GM12878 (cell line): Measurements from ENCODE around the gene CD151.

Source experiments
- CEBPB ChIP-seq, 2 experiments: fragments of 150-350 bp in 1 of 2; IDR thresholded peaks; 2 replicates each; pipeline ENCODE4 v1.6.1; 2012 to 2014; ENCODE audit warnings: low read depth in 2 of 2, low read length in 2 of 2, borderline replicate concordance in 1 of 2, inconsistent platforms in 1 of 2
- POLR2AphosphoS5 ChIP-seq: IDR thresholded peaks from 2 replicates; pipeline ENCODE4 v1.6.1; 2011; ENCODE audit warnings: mild to moderate bottlenecking, low read length, inconsistent platforms
- TF ChIP-seq, protein P1 (sequence below): fragments of 450-650 bp; IDR thresholded peaks from 2 replicates; pipeline ENCODE4 v1.6.1; 2018; ENCODE audit warnings: mild to moderate bottlenecking, low read depth, moderate library complexity; ENCODE audit not compliant: partially characterized antibody
- TF ChIP-seq, protein P2 (sequence below): IDR thresholded peaks from 2 replicates; pipeline ENCODE4 v1.6.1; 2011; ENCODE audit warnings: low read depth, mild to moderate bottlenecking, low read length, moderate library complexity, borderline replicate concordance; ENCODE audit errors: extremely low read depth

DNA sequence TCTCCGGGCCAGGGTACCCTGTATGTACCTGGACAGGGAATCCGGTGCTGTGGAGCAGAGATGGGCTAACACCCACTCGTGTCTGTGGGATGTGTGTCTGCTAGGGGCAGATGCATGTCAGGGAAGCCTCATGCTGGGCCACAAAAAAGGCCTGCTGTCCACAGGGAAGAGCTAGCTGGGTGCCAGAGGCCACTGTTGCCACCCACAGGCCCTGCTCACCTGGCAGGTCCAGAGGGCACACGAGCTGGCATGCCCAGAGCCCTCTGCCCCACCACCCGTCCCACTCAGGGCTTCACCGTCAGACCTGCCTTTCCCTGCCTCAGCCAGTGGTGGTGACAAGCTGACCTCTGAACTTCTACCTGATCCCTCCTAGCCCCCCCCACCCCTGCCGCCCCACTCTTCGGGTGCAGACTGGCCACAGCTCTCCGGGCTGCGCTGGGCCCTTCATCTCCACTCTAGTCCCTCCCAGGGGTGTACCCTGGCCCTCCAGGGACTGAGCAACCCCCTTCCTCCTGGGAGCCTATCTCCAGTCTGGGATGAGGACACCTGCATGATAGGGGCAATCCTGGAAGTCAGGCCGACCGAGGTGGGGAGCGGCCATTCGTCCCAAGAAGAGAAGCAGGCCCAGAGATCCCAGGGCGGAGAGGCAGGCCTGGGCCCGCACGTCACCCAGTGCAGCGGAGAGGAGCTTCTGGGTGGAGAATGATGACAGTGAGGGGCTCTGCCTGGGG is 36.0 kb upstream of the CD151 start:
- TF ChIP-seq CEBPB (IDR thresholded peaks at IDR 0.05; ENCODE audit: borderline replicate concordance in 1 of 2, low read depth in 2 of 2, low read length in 2 of 2) (no peak), POLR2AphosphoS5 (no peak)
- TF ChIP-seq, protein P1, sequence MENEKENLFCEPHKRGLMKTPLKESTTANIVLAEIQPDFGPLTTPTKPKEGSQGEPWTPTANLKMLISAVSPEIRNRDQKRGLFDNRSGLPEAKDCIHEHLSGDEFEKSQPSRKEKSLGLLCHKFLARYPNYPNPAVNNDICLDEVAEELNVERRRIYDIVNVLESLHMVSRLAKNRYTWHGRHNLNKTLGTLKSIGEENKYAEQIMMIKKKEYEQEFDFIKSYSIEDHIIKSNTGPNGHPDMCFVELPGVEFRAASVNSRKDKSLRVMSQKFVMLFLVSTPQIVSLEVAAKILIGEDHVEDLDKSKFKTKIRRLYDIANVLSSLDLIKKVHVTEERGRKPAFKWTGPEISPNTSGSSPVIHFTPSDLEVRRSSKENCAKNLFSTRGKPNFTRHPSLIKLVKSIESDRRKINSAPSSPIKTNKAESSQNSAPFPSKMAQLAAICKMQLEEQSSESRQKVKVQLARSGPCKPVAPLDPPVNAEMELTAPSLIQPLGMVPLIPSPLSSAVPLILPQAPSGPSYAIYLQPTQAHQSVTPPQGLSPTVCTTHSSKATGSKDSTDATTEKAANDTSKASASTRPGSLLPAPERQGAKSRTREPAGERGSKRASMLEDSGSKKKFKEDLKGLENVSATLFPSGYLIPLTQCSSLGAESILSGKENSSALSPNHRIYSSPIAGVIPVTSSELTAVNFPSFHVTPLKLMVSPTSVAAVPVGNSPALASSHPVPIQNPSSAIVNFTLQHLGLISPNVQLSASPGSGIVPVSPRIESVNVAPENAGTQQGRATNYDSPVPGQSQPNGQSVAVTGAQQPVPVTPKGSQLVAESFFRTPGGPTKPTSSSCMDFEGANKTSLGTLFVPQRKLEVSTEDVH, result no peak
- TF ChIP-seq, protein P2, sequence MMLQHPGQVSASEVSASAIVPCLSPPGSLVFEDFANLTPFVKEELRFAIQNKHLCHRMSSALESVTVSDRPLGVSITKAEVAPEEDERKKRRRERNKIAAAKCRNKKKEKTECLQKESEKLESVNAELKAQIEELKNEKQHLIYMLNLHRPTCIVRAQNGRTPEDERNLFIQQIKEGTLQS, result no peak
